HepG2 (cell line): ENCODE results near the gene DIMT1. TPM values are rescaled to one million over a fixed set of nuclear protein-coding genes. Genes with fewer than 3 reads are reported as not detected.
A peak's percentile ranks its signal among the peaks of the same experiment; 100 is the strongest.

ENCODE experiments used
- ATF6 ChIP-seq: sonication (generic); formaldehyde crosslinking; conservative IDR thresholded peaks from 2 replicates; pipeline ENCODE4 v1.4.0; 2020; ENCODE audit warnings: missing genetic modification reagents
- EED ChIP-seq: sonication (generic); formaldehyde crosslinking; IDR thresholded peaks from 2 replicates; pipeline ENCODE4 v1.5.0; 2020; ENCODE audit warnings: mild to moderate bottlenecking, missing genetic modification reagents
- KLF12 ChIP-seq: sonication (generic); formaldehyde crosslinking; IDR thresholded peaks from 2 replicates; pipeline ENCODE4 v1.4.0; 2020; ENCODE audit warnings: missing genetic modification reagents, borderline replicate concordance
- PAXIP1 ChIP-seq: sonication (generic); formaldehyde crosslinking; conservative IDR thresholded peaks from 2 replicates; pipeline ENCODE4 v1.4.0; 2020; ENCODE audit warnings: mild to moderate bottlenecking, missing genetic modification reagents, moderate library complexity
- PPARG ChIP-seq: conservative IDR thresholded peaks from 2 replicates; pipeline ENCODE4 v1.6.1; 2016; ENCODE audit warnings: missing biosample characterization, missing genetic modification reagents
- TFAP4 ChIP-seq: sonication (generic); IDR thresholded peaks from 2 replicates; pipeline ENCODE4 v1.6.1; 2016; ENCODE audit warnings: low read depth, borderline replicate concordance
- YEATS2 ChIP-seq: sonication (generic); formaldehyde crosslinking; IDR thresholded peaks from 2 replicates; pipeline ENCODE4 v1.4.0; 2020; ENCODE audit warnings: missing genetic modification reagents, borderline replicate concordance
- ZBTB25 ChIP-seq: IDR thresholded peaks from 2 replicates; pipeline ENCODE4 v1.6.1; 2018; ENCODE audit warnings: missing genetic modification reagents
- ZNF142 ChIP-seq: sonication (generic); formaldehyde crosslinking; IDR thresholded peaks from 2 replicates; pipeline ENCODE4 v1.4.0; 2020; ENCODE audit warnings: missing genetic modification reagents
- ZNF550 ChIP-seq: sonication (generic); formaldehyde crosslinking; IDR thresholded peaks from 2 replicates; pipeline ENCODE4 v1.4.0; 2020; ENCODE audit warnings: mild to moderate bottlenecking, missing genetic modification reagents, borderline replicate concordance
- ZNF747 ChIP-seq: sonication (generic); formaldehyde crosslinking; IDR thresholded peaks from 2 replicates; pipeline ENCODE4 v1.8.1; 2023; ENCODE audit warnings: missing genetic modification reagents, mild to moderate bottlenecking, borderline replicate concordance
- ZSCAN25 ChIP-seq: sonication (generic); formaldehyde crosslinking; IDR thresholded peaks from 2 replicates; pipeline ENCODE4 v1.8.0; 2022; ENCODE audit warnings: mild to moderate bottlenecking, missing genetic modification reagents
- polyA plus RNA-seq, 8 experiments: library from polyadenylated mRNA; depleted of rRNA in 3 of 8; stranded (reverse) in 7 of 8; unstranded in 1 of 8; fragments of >200 nt; fragmentation: Illumina TruSeq in 4 of 8; extraction: Trizol in 4 of 8; gene quantifications; 2 replicates each; pipeline versions ENCODE4 v1.2.1 to v1.2.3, GENCODE V29; 2011 to 2016; ENCODE audit warnings: low read depth in 4 of 8, missing spikeins in 1 of 8, mixed read lengths in 1 of 8; ENCODE audit not compliant: insufficient read depth in 1 of 8
- total RNA-seq, 5 experiments: library from RNA; depleted of rRNA; stranded (reverse); fragments of >200 nt; fragmentation: Illumina TruSeq; extraction: Trizol; gene quantifications; 2 replicates each; pipeline ENCODE4 v1.2.3, GENCODE V29; 2016; ENCODE audit warnings: low read depth in 1 of 5

The DIMT1 gene
- total and polyA plus RNA-seq, 2 of the 13 experiments (the other 11 are each of a cell fraction or from before 2014, with no cell fraction given), result 16.1 to 35.2 TPM

DNA sequence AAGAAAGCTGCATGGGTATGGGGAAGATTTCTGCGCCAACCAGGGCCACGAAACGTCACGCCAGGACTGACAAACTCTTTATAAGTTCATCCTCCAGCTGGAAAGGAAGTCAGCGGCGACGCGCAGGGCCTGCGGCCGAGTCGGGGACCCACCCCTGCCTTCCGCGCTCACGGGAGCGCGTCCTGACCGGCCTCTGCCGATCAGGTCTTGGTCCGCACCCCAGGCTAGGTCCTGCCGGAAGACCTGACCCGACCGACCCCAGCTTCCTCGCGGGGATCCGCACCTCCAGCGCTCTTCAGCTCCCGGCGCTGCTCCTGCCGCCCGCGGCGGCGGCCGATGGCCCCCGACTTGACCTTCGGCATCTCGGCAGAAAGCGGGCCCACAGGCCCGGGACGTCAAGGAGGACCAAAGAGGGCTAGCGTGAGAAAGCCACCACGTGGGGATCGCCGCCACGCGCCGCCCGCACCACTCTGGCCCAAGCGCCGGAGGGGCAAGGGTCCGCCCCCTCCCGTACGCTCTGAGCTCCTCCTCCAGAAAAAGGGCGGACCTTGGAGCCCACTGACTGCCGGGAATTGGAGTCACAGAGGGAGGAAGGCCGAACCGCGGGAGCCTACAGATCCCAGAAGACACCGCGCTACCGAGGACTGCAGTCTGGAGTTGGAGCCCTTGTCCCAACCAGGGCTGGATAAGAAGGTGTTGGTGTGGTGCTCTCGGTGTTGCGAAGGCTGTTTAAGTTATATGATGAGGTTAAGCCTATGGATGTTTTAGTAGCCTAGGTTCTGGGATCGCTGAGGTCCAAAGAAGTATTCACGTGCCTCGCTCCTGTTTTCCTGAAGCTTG is at the start of gene DIMT1 (continued):
- peak; percentile 98 for TF ChIP-seq ZNF142 (CRISPR knock-in tag)
- peak; percentile 79 for TF ChIP-seq ZSCAN25 (CRISPR knock-in tag)
- peak; percentile 78 for TF ChIP-seq ZBTB25 (CRISPR knock-in tag)
- TF ChIP-seq ZNF747 (CRISPR knock-in tag), result peak; percentile 76; the same call in 1 of the 2 replicates
- peak; percentile 89 for TF ChIP-seq EED (CRISPR knock-in tag)
- TF ChIP-seq PAXIP1 (CRISPR knock-in tag), result peak; percentile 42; the same call in 1 of the 2 replicates
- TF ChIP-seq KLF12 (CRISPR knock-in tag), result no peak; the same call in 1 of the 2 replicates
- TF ChIP-seq PPARG (CRISPR knock-in tag), result peak; percentile 70
- TF ChIP-seq ATF6, result no peak
- peak; percentile 72; the same call in 1 of the 2 replicates for TF ChIP-seq YEATS2 (CRISPR knock-in tag)
- TF ChIP-seq ZNF550 (CRISPR knock-in tag), result no peak
- TF ChIP-seq TFAP4, result peak; percentile 69; the same call in 1 of the 2 replicates
